MM.1S (cell line): ENCODE results near the gene FOXO1.

ENCODE experiments used
- EZH2 ChIP-seq: fragments of 300-600 bp; sonication (generic); optimal IDR thresholded peaks from 2 replicates; pipeline ENCODE3; 2017; ENCODE audit warnings: low read depth, mild to moderate bottlenecking, antibody characterized with exemption, low read length, mixed read lengths
- TF ChIP-seq, protein P1 (sequence below): fragments of 300-600 bp; sonication (generic); IDR thresholded peaks from 2 replicates; pipeline ENCODE4 v1.5.1; 2016; ENCODE audit warnings: antibody characterized with exemption, low read length, mixed read lengths

DNA sequence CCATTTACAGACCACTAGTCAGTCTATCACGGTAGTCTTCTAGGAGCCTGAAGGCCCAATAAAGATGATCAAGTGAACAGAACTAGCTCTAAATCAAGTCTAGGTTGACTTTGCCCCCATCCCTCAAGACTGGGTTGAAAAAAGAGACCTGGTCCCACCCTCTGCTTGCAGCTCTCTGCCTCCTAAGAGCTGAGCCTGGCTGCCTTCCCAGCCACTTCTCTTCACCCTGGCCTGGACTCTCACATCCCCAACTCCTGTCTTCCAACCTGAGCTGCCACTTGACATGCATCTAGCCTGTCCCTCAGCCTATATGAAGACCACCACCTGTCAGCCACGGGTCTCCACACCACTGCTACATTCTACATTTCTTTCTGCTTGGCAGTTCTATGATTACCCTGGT, 99.6 kb downstream of the FOXO1 start:
- TF ChIP-seq, protein P1, sequence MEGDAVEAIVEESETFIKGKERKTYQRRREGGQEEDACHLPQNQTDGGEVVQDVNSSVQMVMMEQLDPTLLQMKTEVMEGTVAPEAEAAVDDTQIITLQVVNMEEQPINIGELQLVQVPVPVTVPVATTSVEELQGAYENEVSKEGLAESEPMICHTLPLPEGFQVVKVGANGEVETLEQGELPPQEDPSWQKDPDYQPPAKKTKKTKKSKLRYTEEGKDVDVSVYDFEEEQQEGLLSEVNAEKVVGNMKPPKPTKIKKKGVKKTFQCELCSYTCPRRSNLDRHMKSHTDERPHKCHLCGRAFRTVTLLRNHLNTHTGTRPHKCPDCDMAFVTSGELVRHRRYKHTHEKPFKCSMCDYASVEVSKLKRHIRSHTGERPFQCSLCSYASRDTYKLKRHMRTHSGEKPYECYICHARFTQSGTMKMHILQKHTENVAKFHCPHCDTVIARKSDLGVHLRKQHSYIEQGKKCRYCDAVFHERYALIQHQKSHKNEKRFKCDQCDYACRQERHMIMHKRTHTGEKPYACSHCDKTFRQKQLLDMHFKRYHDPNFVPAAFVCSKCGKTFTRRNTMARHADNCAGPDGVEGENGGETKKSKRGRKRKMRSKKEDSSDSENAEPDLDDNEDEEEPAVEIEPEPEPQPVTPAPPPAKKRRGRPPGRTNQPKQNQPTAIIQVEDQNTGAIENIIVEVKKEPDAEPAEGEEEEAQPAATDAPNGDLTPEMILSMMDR: no peak
- no peak for TF ChIP-seq EZH2
